ENCODE results near the gene GRXCR2. TPM values are rescaled to one million over a fixed set of nuclear protein-coding genes. Genes with fewer than 3 reads are reported as not detected.

The GRXCR2 gene
- total RNA-seq, 1 experiment from 2014 or later: not detected

- ChIA-PET CTCF (interaction anchor here (1.5 kb wide), 1 partner anchor 47 kb away, joined by 5 read pairs; no protein-coding TSS in a partner anchor), RAD21 (ENCODE audit: low non-redundant PET in 1 of 2, low total read pairs in 2 of 2, uncharacterized antibody in 2 of 2, unreplicated experiment in 2 of 2) (no interaction called here), POLR2A (no interaction called here)
- BruUV-seq (replicated peaks): no TSS peak
- no peak overlapping the region for H3K27ac ChIP-seq (ENCODE audit: low read depth, low read length)
- H3K4me1 ChIP-seq (ENCODE audit: control insufficient read depth in 1 of 2, insufficient read depth in 2 of 2, low read length in 2 of 2): peaks cover 0 to under 1% of the 10 kb centered on the region in 2 experiments; a peak in 2 of 4 replicates
- H3K79me2 ChIP-seq (ENCODE audit: insufficient read depth, low read length): no peaks in the 10 kb centered on the region
- no peak overlapping the region for H3K4me3 ChIP-seq (replicated peaks in 1 of 2; ENCODE audit: low read depth in 1 of 2, low read length in 2 of 2)
- no peaks in the 10 kb centered on the region for H3K36me3 ChIP-seq (ENCODE audit: control insufficient read depth in 1 of 2, insufficient read depth in 2 of 2, low read length in 2 of 2)
- intact Hi-C loops (cut with micrococcal nuclease): no loop called here
- H3K9ac ChIP-seq (ENCODE audit: low read length): no peak overlapping the region
- TF ChIP-seq POLR2AphosphoS5 (IDR thresholded peaks at IDR 0.05; ENCODE audit: low read depth, low read length) (no peak), POLR2A (IDR thresholded peaks at IDR 0.05; ENCODE audit: borderline replicate concordance, extremely low read depth, insufficient read depth, insufficient read length) (no peak), CBX3 (IDR thresholded peaks at IDR 0.05; ENCODE audit: low read depth) (no peak), ZFX (IDR thresholded peaks at IDR 0.05) (no peak), YY1 (IDR thresholded peaks at IDR 0.05; ENCODE audit: extremely low read depth, insufficient replicate concordance, low read depth, low read length) (no peak), FOSL1 (IDR thresholded peaks at IDR 0.05; ENCODE audit: low read depth) (no peak), MAX (IDR thresholded peaks at IDR 0.05) (no peak), REST (IDR thresholded peaks at IDR 0.05; ENCODE audit: low read depth) (no peak), ZBTB33 (IDR thresholded peaks at IDR 0.05; ENCODE audit: extremely low read depth, insufficient replicate concordance, low read length) (no peak), SP1 (IDR thresholded peaks at IDR 0.05; ENCODE audit: low read depth) (no peak), CTCF (IDR thresholded peaks at IDR 0.05 in 2 of 3, conservative IDR thresholded peaks at IDR 0.05 in 1 of 3; ENCODE audit: borderline replicate concordance in 1 of 3, insufficient read depth in 1 of 3, low read depth in 2 of 3, low read length in 2 of 3) (no peak), ZNF274 (IDR thresholded peaks at IDR 0.05; ENCODE audit: low read depth, low read length) (no peak), RAD21 (IDR thresholded peaks at IDR 0.05; ENCODE audit: low read depth) (no peak), SRF (IDR thresholded peaks at IDR 0.05; ENCODE audit: low read depth) (no peak), ELF1 (IDR thresholded peaks at IDR 0.05; ENCODE audit: borderline replicate concordance, low read depth) (no peak), ATF3 (IDR thresholded peaks at IDR 0.05) (no peak), EZH2phosphoT487 (IDR thresholded peaks at IDR 0.05; ENCODE audit: borderline replicate concordance) (no peak), EGR1 (IDR thresholded peaks at IDR 0.05; ENCODE audit: low read depth) (no peak)
- no peaks in the 10 kb centered on the region for H3K27me3 ChIP-seq (ENCODE audit: insufficient read depth, low read length)
- H2AFZ ChIP-seq (ENCODE audit: low read depth, low read length, poor library complexity, severe bottlenecking): no peak overlapping the region
- H4K20me1 ChIP-seq (ENCODE audit: insufficient read depth): no peaks in the 10 kb centered on the region
- ATAC-seq: no peak
- no peak for DNase-seq (ENCODE audit: low read depth, low spot score)
- H3K4me2 ChIP-seq (ENCODE audit: low read length): no peak overlapping the region
- no peaks in the 10 kb centered on the region for H3K9me2 ChIP-seq (ENCODE audit: insufficient read depth)
- no peaks in the 10 kb centered on the region for H3K9me3 ChIP-seq (ENCODE audit: control insufficient read depth in 1 of 2, insufficient read depth in 1 of 2, low read depth in 1 of 2, low read length in 2 of 2)
These were observed 31.5 kb downstream of the GRXCR2 start for GRCh38 chr5:145841299-145841698.

All from HCT116 (cell line).